Small intestine (tissue), 7 donors: ENCODE results near the gene RUFY3. TPM values are rescaled to one million over a fixed set of nuclear protein-coding genes. Genes with fewer than 3 reads are reported as not detected.

Experiments used
- DNase-seq, 2 donors: peaks; one replicate each; pipeline versions ENCODE4 v3.0.0 to v3.0.0-alpha.2; 2013
- FAIRE-seq: peaks from 2 replicates; lab custom pipeline; 2012; peaks lifted over from hg19 to GRCh38; lab: Jason Lieb, UNC
- H3K27ac ChIP-seq, 3 donors: one replicate each; pipeline ENCODE4 v1.5.1; 2013; ENCODE audit warnings: low read length in 2 of 3, mild to moderate bottlenecking in 2 of 3, control low read depth in 1 of 3, inconsistent platforms in 1 of 3, low read depth in 1 of 3, moderate library complexity in 1 of 3
- H3K27me3 ChIP-seq, 3 donors: one replicate each; pipeline ENCODE4 v1.6.1; 2013; ENCODE audit warnings: low read length in 3 of 3, inconsistent platforms in 1 of 3; ENCODE audit not compliant: control insufficient read depth in 3 of 3, insufficient read depth in 3 of 3
- H3K36me3 ChIP-seq, 3 donors: one replicate each; pipeline ENCODE4 v1.6.1; 2013; ENCODE audit warnings: low read length in 3 of 3, inconsistent platforms in 1 of 3, low read depth in 1 of 3, mild to moderate bottlenecking in 1 of 3, moderate library complexity in 1 of 3; ENCODE audit not compliant: control insufficient read depth in 3 of 3, insufficient read depth in 2 of 3
- H3K4me1 ChIP-seq, 3 donors: one replicate each; pipeline ENCODE4 v1.6.1; 2013; ENCODE audit warnings: low read length in 2 of 3, inconsistent platforms in 1 of 3, low read depth in 1 of 3, mild to moderate bottlenecking in 1 of 3, moderate library complexity in 1 of 3; ENCODE audit not compliant: control insufficient read depth in 3 of 3, insufficient read depth in 2 of 3
- H3K4me3 ChIP-seq, 3 donors: one replicate each; pipeline ENCODE4 v1.5.1; 2013; ENCODE audit warnings: low read length in 3 of 3, control low read depth in 1 of 3, inconsistent platforms in 1 of 3, low read depth in 1 of 3, mild to moderate bottlenecking in 1 of 3, moderate library complexity in 1 of 3
- H3K9me3 ChIP-seq, 2 donors: one replicate each; pipeline ENCODE4 v1.6.1; 2013; ENCODE audit warnings: low read depth in 1 of 2, low read length in 1 of 2; ENCODE audit not compliant: control insufficient read depth in 2 of 2, insufficient read depth in 1 of 2
- WGBS, 3 donors: extraction: QIAGEN DNeasy Blood & Tissue Kit; methylation state at CpG; one replicate each; pipeline ENCODE4 v1.1.7; 2013; 5-methylcytosine and 5-hydroxymethylcytosine counted together
- polyA plus RNA-seq, 4 donors: library from polyadenylated mRNA; stranded (reverse) in 3 of 4; unstranded in 1 of 4; fragments of 200-250 nt in 3 of 4; fragments of 120-200 nt in 1 of 4; gene quantifications; one replicate each; pipeline versions ENCODE4 v1.2.1 to v1.2.3, GENCODE V29; 2013
- donor health status: healthy with polysubstance abuse.
- donor health status: control.
- donor health status: control.
- donor health status: Bipolar disorder and iron deficiency.
- donor health status: healthy.

The RUFY3 gene
- polyA plus RNA-seq, 4 donors: 13.8 to 48.4 (median 18.2) TPM

GRCh38 chr4:70849291-70849690 lies 127.5 kb downstream of the RUFY3 start:
- H3K36me3 ChIP-seq: no peaks in the 10 kb centered on the region
- H3K27me3 ChIP-seq: no peaks in the 10 kb centered on the region
- no peak overlapping the region for H3K4me3 ChIP-seq
- no peaks in the 10 kb centered on the region for H3K4me1 ChIP-seq
- FAIRE-seq: no peak
- WGBS, 3 donors: 84 to 89% (median 85%) methylated on average over 5 of the region's 5 CpGs
- no peak overlapping the region for H3K27ac ChIP-seq
- no peaks in the 10 kb centered on the region for H3K9me3 ChIP-seq
- no peak for DNase-seq

GRCh38 chr4:70855464-70855863 lies 133.7 kb downstream of the RUFY3 start:
- FAIRE-seq: no peak
- 91 to 98% (median 93%) methylated on average over 2 of the region's 2 CpGs for WGBS, 3 donors
- H3K27ac ChIP-seq: no peak overlapping the region
- H3K4me1 ChIP-seq: no peaks in the 10 kb centered on the region
- no peak for DNase-seq
- no peaks in the 10 kb centered on the region for H3K27me3 ChIP-seq
- H3K9me3 ChIP-seq: no peaks in the 10 kb centered on the region
- no peaks in the 10 kb centered on the region for H3K36me3 ChIP-seq
- H3K4me3 ChIP-seq: no peak overlapping the region

Other genes starting within 250 kb of the RUFY3 start
- not detected for gene MUC7, start 249.8 kb upstream of the RUFY3 start, polyA plus RNA-seq
- gene AMTN, start 203.4 kb upstream of the RUFY3 start, polyA plus RNA-seq: not detected
- gene AMBN, start 129.7 kb upstream of the RUFY3 start, polyA plus RNA-seq: not detected
- 1 to 10 TPM in 1 of 4 donors, under 1 TPM in 2, not detected in 1; under 0.01 to 4.5 (median 0.04) TPM for gene ENAM, start 93.2 kb upstream of the RUFY3 start, polyA plus RNA-seq
- gene JCHAIN, start 55.5 kb upstream of the RUFY3 start, polyA plus RNA-seq: 1,000 to 10,000 TPM in 1 of 4 donors, 100 to 1,000 TPM in 1, 10 to 100 TPM in 1, under 1 TPM in 1; 0.90 to 2,753 (median 108) TPM
- gene UTP3, start 33.4 kb upstream of the RUFY3 start, polyA plus RNA-seq: 10 to 100 TPM; 18.6 to 34.8 (median 23.5) TPM
- 10 to 100 TPM; 41.1 to 69.1 (median 57.7) TPM for gene GRSF1, start 117.9 kb downstream of the RUFY3 start, polyA plus RNA-seq
- gene MOB1B, start 180.4 kb downstream of the RUFY3 start, polyA plus RNA-seq: 10 to 100 TPM in 1 of 4 donors, 1 to 10 TPM in 3; 1.1 to 22.5 (median 2.7) TPM